Stimulated activated CD8-positive, alpha-beta memory T cell treated with anti-CD3 and anti-CD28 coated beads, Interleukin-4, amount 100 ng/mL, for 1 hour (primary cell): Measurements from ENCODE around the gene CPNE9.

Source experiments
- DNase-seq, 2 donors: peaks; one replicate each; pipeline ENCODE4 v3.0.0-alpha.2; 2020; ENCODE audit warnings: low read depth in 2 of 2, low spot score in 1 of 2

The CPNE9 gene

DNA sequence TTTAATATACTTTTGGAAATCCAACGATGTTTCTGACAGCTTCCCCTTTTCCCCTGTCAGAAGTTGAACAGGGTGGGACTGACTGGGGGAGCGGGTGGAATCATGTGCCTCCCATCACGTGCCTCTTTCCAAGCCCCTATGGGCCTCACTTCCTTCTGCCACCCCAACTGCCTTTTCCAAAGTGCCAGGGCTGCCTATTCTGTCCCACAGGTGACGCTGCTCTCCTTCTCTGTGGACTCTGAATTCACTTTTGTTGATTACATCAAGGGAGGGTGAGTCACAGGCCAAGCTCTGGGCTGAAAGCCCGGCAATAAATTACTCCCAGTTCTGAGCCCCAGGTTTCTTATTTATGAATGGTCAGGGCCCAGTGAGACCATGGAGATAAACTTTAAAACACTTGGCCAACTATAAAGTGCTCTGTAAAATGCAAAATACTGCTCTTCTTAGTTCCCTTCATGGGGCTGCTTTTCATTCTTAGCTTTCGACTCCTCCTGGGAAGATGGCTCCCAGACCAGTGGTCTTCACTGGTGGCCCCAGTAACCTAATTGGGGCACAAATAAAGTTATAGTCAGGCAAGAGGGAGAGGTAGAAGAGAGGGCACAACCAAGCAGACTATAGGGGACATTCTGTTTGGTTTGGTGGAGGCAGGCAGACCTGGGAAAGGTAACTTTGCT, 12.3 kb downstream of the CPNE9 start:
- DNase-seq = no peak

GRCh38 chr3:9716801-9717555, 13.3 kb downstream of the CPNE9 start:
- no peak for DNase-seq

- DNase-seq = no peak
Observed at GRCh38 chr3:9717563-9717962, 13.9 kb downstream of the CPNE9 start.

DNA sequence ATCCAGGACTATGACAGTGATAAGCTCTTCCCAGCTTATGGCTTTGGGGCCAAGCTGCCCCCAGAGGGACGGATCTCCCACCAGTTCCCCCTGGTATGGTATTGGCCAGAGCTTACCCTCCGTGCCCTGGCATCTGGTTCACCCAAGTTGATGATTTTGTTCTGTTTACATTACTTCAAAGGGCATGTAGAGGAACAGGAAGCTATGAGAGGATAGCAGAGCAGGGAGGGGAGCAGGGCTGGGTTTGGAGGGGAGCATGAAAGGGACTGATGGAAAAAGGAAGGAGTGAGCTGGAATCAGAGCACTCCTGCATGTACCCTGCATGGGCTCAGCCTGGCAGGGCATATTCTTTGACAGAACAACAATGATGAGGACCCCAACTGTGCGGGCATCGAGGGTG, 14.5 kb downstream of the CPNE9 start:
- DNase-seq = no peak

GRCh38 chr3:9721015-9721699, 17.5 kb downstream of the CPNE9 start:
- DNase-seq = no peak

DNA sequence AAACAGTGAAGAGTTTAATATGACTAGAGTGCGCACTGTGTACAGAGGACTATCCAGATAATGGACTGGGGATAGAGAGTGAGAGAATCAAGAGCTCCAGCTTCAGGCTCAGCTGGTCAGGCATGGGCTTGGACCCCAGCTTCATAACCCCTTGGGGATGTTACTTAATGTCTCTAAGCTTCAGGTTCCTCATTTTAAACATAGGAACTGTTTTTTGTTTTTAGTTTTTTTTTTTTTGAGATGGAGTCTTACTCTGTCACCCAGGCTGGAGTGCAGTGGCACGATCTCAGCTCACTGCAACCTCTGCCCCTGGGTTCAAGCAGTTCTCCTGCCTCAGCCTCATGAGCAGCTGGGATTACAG, 18.0 kb downstream of the CPNE9 start:
- no peak for DNase-seq

DNA sequence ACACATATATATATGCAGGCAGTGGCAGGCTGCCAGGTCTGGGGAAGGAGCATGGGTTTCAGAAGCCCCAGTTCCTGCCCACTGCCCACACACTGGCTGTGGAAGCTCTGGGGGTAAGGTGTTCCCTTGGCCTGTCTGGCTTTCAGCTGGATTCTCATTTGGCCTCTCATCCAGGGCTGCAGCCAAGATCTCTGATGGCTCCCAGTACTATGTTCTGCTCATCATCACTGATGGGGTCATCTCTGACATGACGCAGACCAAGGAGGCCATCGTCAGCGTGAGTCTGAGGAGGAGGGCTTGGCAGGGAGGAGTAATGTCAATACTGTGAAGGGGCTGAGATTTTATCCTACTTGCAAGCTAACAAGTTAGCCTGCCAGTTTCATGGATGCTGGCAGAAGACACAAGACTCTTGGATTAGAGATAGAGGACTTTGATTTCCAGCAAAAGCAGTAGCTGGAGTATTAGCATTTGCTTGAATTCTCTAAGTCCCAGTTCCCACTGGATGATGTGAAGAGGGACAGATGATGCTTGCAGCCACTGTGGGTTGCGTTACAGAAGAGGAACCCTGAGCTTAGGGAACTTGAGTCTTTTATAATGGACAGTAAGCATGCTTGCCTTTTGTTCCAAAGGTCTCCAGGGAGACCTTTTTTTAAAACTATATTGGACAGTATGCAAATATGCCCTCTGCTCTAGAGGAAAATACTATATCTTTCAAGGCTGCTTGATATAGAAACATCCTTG, 22.3 kb downstream of the CPNE9 start:
- DNase-seq = no peak

DNA sequence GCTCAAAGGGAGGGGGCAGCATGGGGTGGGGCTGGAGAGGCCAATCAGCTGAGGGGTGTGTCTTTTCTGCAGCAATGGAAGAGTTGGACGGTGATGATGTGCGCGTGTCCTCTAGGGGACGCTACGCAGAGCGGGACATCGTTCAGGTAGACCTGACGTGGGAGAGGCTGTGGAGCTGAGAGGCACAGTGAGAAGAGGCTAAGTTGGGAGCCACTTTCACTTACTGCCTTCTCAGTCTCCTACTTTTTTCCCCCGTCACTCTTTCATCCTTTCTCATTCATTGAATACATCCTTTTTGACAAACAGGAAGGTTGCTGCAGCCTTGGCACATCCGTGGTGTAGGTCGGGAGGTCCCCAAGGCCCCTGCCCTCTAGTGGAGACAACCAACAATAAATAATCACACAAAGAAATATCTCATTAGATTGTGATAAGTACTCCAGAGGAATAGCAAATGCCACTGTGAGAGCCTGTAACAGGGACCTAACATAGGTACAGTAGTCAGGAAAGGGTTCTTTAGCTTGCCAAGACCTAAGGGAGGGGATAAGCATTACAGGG, 23.5 kb downstream of the CPNE9 start:
- DNase-seq = no peak

GRCh38 chr3:9727743-9728142, 24.1 kb downstream of the CPNE9 start:
- no peak for DNase-seq

GRCh38 chr3:9729419-9729818, 25.8 kb downstream of the CPNE9 start:
- no peak for DNase-seq

GRCh38 chr3:9730657-9731205, 27.1 kb downstream of the CPNE9 start:
- no peak for DNase-seq

DNA sequence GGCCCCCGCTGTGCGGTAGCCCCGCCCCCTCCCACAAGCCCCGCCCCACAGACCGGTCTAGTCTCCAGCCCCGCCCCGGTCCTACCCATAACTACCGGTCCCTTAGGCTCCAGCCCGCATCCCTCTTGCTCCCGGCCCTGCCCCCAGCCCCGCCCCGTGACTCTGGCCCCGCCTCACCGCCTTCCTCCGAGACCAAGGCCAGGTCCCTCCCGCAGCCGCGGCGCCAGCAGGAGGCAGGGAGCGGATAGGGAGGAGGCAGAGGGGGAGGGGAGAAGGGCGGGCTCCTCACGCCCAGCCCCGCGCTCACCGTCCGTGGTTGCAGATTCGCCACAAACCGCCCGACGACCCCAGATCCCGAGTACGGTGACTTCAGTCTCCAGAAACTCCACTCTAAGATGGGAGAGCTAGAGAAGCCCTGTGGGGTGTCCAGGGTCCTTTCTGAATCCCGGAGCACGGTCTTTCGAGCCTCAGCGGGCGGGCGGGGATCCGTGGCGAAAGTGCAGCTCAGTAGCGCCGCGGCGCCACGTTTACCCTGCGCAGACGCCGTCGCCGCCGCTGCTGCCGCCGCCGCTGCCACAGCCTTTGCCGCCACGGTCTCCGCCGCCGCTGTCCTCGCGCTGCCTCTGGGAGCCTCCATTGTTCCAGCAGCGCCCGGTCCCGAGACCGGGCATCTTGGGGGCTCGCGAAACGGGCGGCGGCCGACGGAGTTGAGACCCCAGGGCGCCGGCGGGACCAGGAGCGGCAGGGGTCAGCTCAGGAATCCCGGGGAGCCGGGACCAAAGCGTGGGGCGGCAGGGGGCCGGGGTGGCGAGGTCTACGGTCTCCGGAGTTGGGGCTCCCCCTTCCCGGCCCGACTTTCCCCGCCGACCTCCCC, 27.8 kb downstream of the CPNE9 start, which contains the start of gene BRPF1:
Gene BRPF1, plus strand, starts transcription at position 530 of the 874 bp plus-strand sequence. CDS start 2,406 bp downstream, outside the sequence.
- peak; percentile 99 for DNase-seq

DNA sequence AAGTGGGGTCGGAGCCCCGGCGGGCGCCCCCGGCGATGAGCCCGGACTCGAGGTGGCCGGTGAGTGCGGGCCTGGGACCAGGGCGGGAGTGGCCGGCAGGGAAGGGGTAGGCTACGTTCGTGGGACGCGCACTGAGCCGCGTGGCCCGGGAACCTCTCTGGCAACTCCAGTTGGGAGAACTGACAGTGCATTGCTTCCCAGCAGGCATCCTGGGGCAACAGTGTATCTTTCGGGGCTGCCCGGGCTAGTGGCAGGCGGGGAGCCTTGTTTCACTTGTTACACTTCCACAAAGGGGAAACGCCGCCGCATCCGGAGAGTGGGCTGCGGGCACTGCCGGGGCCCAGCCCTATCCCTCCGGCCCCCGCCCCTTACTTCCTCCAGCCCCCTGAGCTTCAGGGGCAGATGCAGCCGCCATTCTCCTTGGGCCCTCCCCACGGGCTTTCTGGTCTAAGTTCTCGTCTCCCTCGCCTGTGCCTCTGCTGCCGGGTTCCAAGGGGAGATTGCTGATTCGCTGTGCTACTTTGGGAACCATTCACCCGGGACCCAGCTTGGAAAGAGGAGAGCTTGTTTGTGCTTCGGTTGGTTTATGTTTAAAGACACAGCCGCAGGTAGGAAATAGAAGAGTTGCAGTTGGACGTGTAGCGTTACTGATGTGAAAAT, 28.6 kb downstream of the CPNE9 start:
- DNase-seq = no peak

DNA sequence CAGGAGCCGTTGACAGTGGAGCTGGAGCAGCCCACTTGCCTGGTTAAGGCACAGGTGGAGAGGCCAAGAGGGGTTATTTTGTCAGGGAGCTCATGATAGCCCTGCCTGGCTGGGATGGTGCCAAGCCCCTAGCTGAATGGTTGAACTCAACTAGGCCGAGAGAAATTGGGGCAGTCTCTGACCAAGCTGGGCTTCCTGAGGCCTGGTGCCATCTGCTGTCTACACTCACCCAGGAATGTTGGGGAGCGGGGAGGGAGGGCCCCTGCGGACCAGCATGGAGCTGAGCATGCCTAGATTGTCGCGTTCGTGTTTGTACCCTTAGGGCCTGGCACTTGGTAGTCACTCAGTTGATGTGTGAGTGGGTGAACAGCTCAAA, 29.1 kb downstream of the CPNE9 start:
- DNase-seq = no peak

GRCh38 chr3:9736831-9737230, 33.2 kb downstream of the CPNE9 start:
- no peak for DNase-seq

GRCh38 chr3:9739181-9739580, 35.5 kb downstream of the CPNE9 start:
- DNase-seq = no peak

DNA sequence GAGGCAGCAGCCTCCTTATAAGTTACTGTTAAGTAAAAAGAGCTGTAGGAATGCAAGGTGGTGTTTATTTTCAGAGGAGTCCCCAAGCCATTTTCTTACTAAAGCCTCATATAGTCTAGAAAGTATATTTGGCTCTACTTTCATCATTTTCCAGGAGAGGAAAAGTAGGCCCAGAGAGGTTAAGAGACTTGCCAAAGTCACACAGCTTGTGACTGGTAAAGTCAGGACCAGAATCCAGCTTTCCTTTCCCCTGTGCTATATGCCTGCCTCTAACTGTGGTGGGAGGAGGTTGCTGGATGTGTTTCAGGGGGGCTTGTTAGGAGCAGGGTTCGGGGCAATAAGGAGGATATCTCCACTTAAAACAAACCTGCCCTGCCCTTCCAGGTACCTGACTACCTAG, 38.9 kb downstream of the CPNE9 start:
- DNase-seq = no peak

GRCh38 chr3:9743548-9743947, 39.9 kb downstream of the CPNE9 start:
- no peak for DNase-seq

DNA sequence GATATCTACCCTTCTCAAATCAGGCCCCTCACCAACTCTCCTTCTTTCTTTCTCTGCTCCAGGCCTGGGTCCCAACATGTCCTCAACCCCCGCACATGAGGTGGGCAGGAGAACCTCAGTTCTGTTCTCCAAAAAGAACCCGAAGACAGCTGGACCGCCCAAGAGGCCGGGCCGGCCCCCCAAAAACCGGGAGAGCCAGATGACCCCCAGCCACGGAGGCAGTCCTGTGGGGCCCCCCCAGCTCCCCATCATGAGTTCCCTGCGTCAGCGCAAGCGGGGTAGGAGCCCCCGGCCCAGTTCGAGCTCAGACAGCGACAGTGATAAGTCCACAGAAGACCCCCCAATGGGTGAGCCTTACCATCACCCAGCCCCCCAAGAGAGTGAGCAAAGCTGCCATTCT, 40.5 kb downstream of the CPNE9 start:
- DNase-seq = no peak
